Measurements from ENCODE around the gene BICRA. TPM values are rescaled to one million over a fixed set of nuclear protein-coding genes. Genes with fewer than 3 reads are reported as not detected.
"Not testable (repeated sequence)": the region's sequence is repeated elsewhere in the genome, so short reads cannot be mapped to it uniquely, and the experiment has no call there.

Gene BICRA
- total RNA-seq, 4 donors from 2014 or later: 10.7 to 33.6 (median 22.9) TPM

- Histone ChIP-seq H3K36me3 (peaks cover 15% of the 10 kb centered on the region), H3K27ac (peak overlapping the region; percentile 22), H3K4me1 (peaks cover 81% of the 10 kb centered on the region), H3K27me3 (no peaks in the 10 kb centered on the region), H3K9me3 (no peaks in the 10 kb centered on the region), H3K4me3 (peak overlapping the region; percentile 31)
- DNase-seq (ENCODE audit: low spot score in 2 of 2): no peak
- 73% methylated on average over 14 of the region's 32 CpGs for WGBS
- TF ChIP-seq EP300 (IDR thresholded peaks at IDR 0.05) (no peak), CTCF (IDR thresholded peaks at IDR 0.05) (no peak), POLR2A (IDR thresholded peaks at IDR 0.05) (no peak), POLR2AphosphoS5 (IDR thresholded peaks at IDR 0.05) (no peak)
Observed at GRCh38 chr19:47716270-47716937, 107.5 kb downstream of the BICRA start.

GRCh38 chr19:47718415-47719046 lies 109.6 kb downstream of the BICRA start:
- not testable (repeated sequence) for H3K9me3 ChIP-seq; H3K27me3 ChIP-seq; DNase-seq (ENCODE audit: low spot score in 2 of 2)
- 38% methylated on average over 11 of the region's 11 CpGs for WGBS
- H3K4me1 ChIP-seq: peaks cover 79% of the 10 kb centered on the region
- H3K4me3 ChIP-seq: peak overlapping the region; percentile 23
- peak overlapping the region; percentile 85 for H3K27ac ChIP-seq
- peaks cover 15% of the 10 kb centered on the region for H3K36me3 ChIP-seq

DNA sequence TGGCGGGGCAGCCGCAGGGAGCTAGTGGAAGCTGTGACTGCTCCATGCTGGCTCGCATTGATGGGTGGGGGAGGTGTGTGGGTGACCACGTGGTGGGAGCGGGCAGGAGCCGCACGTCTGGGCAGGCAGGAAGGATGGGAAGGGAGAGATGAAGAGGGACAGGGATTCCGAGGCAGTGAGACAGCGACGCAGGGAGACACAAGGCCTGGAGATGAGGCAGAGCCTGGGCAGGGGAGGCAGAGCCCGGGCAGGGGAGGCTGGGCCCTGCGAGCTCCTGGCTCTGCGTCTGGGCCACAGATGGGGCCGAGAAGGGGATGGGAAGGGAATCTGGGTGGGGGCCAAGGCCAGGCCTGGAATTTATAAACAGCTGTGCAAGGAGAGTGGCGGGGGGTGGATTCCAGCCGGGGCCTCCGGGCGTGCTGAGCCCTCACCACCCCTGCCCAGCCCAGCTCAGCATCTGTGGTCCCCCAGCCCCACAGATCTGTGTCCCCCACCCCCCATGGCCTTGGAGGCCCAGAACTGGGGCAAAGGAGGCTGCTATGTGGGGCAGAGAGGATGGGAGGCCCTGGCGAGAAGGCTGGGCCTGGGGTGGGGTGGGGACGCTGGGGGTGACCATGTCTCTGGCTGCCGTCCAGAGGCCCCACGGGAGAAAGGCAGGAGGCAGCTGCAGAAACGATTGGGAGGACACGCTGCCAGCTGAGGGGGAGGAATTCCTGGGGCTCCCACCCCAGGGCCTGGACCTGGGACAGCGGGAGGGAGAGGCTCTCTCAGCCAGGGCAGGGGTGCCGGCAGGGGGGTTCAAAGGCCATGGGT lies 110.3 kb downstream of the BICRA start:
- WGBS: 25% methylated on average over 20 of the region's 26 CpGs
- H3K27me3 ChIP-seq: no peaks in the 10 kb centered on the region
- H3K4me3 ChIP-seq: peak overlapping the region; percentile 23
- no peaks in the 10 kb centered on the region for H3K9me3 ChIP-seq
- peak; percentile 93 to 95 for DNase-seq (ENCODE audit: low spot score in 2 of 2)
- peaks cover 15% of the 10 kb centered on the region for H3K36me3 ChIP-seq
- peaks cover 80% of the 10 kb centered on the region for H3K4me1 ChIP-seq
- peak overlapping the region; percentile 85 for H3K27ac ChIP-seq
- peak in 2 of 3 donors; percentile 81 to 88 for TF ChIP-seq POLR2AphosphoS5 (IDR thresholded peaks at IDR 0.05)
- TF ChIP-seq EP300 (IDR thresholded peaks at IDR 0.05): no peak

DNA sequence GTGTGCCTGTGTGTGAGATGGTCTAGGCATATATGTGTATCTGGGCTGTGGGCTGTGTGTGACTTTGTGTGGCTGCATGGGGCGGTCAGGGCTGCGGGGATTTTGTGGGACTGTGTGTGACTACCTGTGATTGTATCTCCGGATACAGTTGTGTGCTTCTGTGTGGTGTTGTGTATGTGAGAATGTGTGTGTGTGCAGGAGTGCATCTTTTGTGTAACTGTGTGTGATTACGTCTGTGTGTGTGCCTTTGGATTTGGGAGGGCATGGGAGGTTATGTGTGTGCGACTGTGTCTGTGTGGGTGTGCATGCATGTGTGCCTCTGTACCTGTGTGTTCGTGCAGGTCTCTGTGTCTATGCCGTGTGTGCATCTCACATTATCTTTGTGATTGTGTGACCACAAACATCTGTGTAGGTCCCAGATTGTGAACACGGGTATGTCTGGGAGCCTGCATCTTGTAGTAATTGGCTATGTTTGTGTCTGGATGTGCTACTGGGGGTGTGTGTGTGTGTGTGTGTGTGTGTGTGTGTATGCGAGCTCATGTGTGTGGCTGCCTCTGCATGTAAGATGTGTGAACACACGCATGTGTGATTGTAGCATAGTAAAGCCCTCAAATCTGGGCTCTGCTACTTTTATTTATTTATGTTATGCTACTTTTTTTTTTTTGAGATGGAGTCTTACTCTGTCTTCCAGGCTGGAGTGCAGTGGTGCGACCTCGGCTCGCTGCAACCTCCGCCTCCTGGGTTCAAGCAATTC lies 111.9 kb downstream of the BICRA start:
- Histone ChIP-seq H3K27ac (peak overlapping the region; percentile 85), H3K27me3 (no peaks in the 10 kb centered on the region), H3K36me3 (peaks cover 18% of the 10 kb centered on the region), H3K4me3 (no peak overlapping the region), H3K4me1 (peaks cover 74% of the 10 kb centered on the region), H3K9me3 (no peaks in the 10 kb centered on the region)
- 77% methylated on average over 14 of the region's 14 CpGs for WGBS
- TF ChIP-seq CTCF (IDR thresholded peaks at IDR 0.05) (no peak), EP300 (IDR thresholded peaks at IDR 0.05) (no peak), POLR2A (IDR thresholded peaks at IDR 0.05) (no peak), POLR2AphosphoS5 (IDR thresholded peaks at IDR 0.05) (no peak)
- no peak for DNase-seq (ENCODE audit: low spot score in 2 of 2)

DNA sequence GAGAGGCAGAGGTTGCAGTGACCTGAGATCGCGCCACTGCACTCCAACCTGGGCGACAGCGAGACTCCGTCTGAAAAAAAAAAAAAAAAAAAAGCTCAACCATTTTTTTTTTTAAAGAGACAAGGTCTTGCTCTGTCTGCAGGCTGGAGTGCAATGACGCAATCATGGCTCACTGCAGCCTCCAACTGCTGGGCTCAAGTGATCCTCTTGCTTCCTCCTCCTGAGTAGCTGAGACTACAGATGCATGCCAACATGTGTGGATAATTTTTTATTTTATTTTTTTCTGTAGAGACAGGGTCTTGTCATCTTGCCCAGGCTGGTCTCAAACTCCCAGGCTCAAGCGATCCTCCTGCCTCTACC lies 114.6 kb downstream of the BICRA start:
- Histone ChIP-seq H3K36me3 (peaks cover 7% of the 10 kb centered on the region), H3K27me3 (no peaks in the 10 kb centered on the region), H3K9me3 (no peaks in the 10 kb centered on the region), H3K4me1 (peaks cover 65% of the 10 kb centered on the region), H3K4me3 (peak overlapping the region; percentile 30), H3K27ac (peak overlapping the region; percentile 6)
- TF ChIP-seq CTCF (IDR thresholded peaks at IDR 0.05) (no peak), EP300 (IDR thresholded peaks at IDR 0.05) (no peak), POLR2A (IDR thresholded peaks at IDR 0.05) (no peak), POLR2AphosphoS5 (IDR thresholded peaks at IDR 0.05) (no peak)
- DNase-seq (ENCODE audit: low spot score in 2 of 2): no peak
- WGBS: 12% methylated on average over 7 of the region's 7 CpGs
